Pancreas (tissue), 10 donors: ENCODE measurements around the gene PAX6. TPM values are rescaled to one million over a fixed set of nuclear protein-coding genes. Genes with fewer than 3 reads are reported as not detected.

Source experiments
- ATAC-seq, 4 donors: fragments of 200-7000 bp; cut with Tn5 transposase; one replicate each; pipeline versions ENCODE4 v1.8.0 to v1.9.1; 2020; ENCODE audit warnings: mild to moderate bottlenecking in 4 of 4, moderate library complexity in 4 of 4
- DNase-seq, 6 donors: peaks; one replicate each; pipeline ENCODE4 v3.0.0-alpha.2; 2020
- FAIRE-seq: peaks from 2 replicates; lab custom pipeline; 2012; peaks lifted over from hg19 to GRCh38; lab: Jason Lieb, UNC
- H3K27ac ChIP-seq, 4 donors: fragments of 200-600 bp; sonication (generic); 1 replicate in 3 of 4; 2 replicates in 1 of 4; pipeline versions ENCODE4 v1.5.0 to v1.8.0; 2020
- H3K27me3 ChIP-seq, 4 donors: fragments of 200-600 bp; one replicate each; pipeline ENCODE4 v1.8.0; 2021
- H3K36me3 ChIP-seq, 3 donors: fragments of 200-600 bp; sonication (generic) in 1 of 3; one replicate each; pipeline versions ENCODE4 v1.5.0 to v1.8.0; 2020 to 2021
- H3K4me1 ChIP-seq, 3 donors: fragments of 200-600 bp; one replicate each; pipeline ENCODE4 v1.8.0; 2021
- H3K4me3 ChIP-seq, 4 donors: fragments of 200-600 bp; sonication (generic) in 2 of 4; one replicate each; pipeline versions ENCODE4 v1.5.0 to v1.8.0; 2020 to 2021
- H3K9me3 ChIP-seq, 4 donors: fragments of 200-600 bp; one replicate each; pipeline ENCODE4 v1.8.0; 2021
- CTCF ChIP-seq, 4 donors: fragments of 200-600 bp; sonication (generic) in 3 of 4; IDR thresholded peaks; one replicate each; pipeline versions ENCODE4 v1.5.0 to v1.8.0; 2021; ENCODE audit warnings: antibody characterized with exemption in 4 of 4
- WGBS, 2 donors: extraction: QIAGEN DNeasy Blood & Tissue Kit; methylation state at CpG; one replicate each; pipeline ENCODE4 v1.1.7; 2013; 5-methylcytosine and 5-hydroxymethylcytosine counted together
- intact Hi-C, 3 donors: fragments of 100-400 bp; cut with DNase I; formaldehyde crosslinking; loops; one replicate each; pipeline versions ENCODE4 v1.11.1 to v1.14.2; 2022
- polyA plus RNA-seq, 2 donors: library from polyadenylated mRNA; stranded (reverse); fragments of 200-250 nt; gene quantifications; one replicate each; pipeline ENCODE4 v1.2.3, GENCODE V29; 2013
- total RNA-seq, 6 donors: library from RNA; stranded (reverse); fragmentation: NEBNext Ultra II Directional in 4 of 6; extraction: Animal tissue kit (Norgen Biotek cat#: 25700) in 4 of 6; gene quantifications; one replicate each; pipeline versions ENCODE4 v1.2.1 to v1.2.4, GENCODE V29; 2021 to 2023
- donor health status: healthy with polysubstance abuse.
- donor health status: DM: no; HTN: no; CAD: no; lungs with moderate emphysema.
- donor health status: DM: no; HTN: no; CAD: no.
- donor health status: control.
- donor health status: control.
- donor health status: Bipolar disorder and iron deficiency.
- donor health status: DM: yes; HTN: yes; CAD: no.
- donor health status: DM: no; HTN: no; CAD: no.
- donor health status: DM: no; HTN: no; CAD: no.
- donor health status: DM: yes; HTN: yes; CAD: no.

Gene PAX6
- total and polyA plus RNA-seq, 8 donors = 2.0 to 75.0 (median 9.3) TPM

GRCh38 chr11:31814176-31814868 lies 3.2 kb upstream of the PAX6 start:
- TF ChIP-seq CTCF (IDR thresholded peaks at IDR 0.05) = no peak
- no peaks in the 10 kb centered on the region for H3K36me3 ChIP-seq
- no peak for FAIRE-seq
- ATAC-seq = no peak
- H3K27ac ChIP-seq = peak overlapping the region in 1 of 4 donors; percentile 28
- H3K27me3 ChIP-seq = peaks cover 4 to 70% (median 20%) of the 10 kb centered on the region in 4 donors
- H3K4me3 ChIP-seq = peak overlapping the region in 1 of 4 donors; percentile 57
- peak in 2 of 6 donors; percentile 65 to 75 for DNase-seq
- 7 to 8% methylated on average over 38 of the region's 38 CpGs for WGBS, 2 donors
- peaks cover 16 to 46% (median 24%) of the 10 kb centered on the region in 3 donors for H3K4me1 ChIP-seq
- no peaks in the 10 kb centered on the region for H3K9me3 ChIP-seq
- intact Hi-C loops = no loop called here

- intact Hi-C loops = no loop called here
- FAIRE-seq (no peak), DNase-seq (peak in 1 of 6 donors; percentile 72), ATAC-seq (no peak)
- Histone ChIP-seq H3K4me1 (peaks cover 16 to 46% (median 24%) of the 10 kb centered on the region in 3 donors), H3K27me3 (peaks cover 7 to 72% (median 23%) of the 10 kb centered on the region in 4 donors), H3K27ac (no peak overlapping the region), H3K36me3 (no peaks in the 10 kb centered on the region), H3K9me3 (no peaks in the 10 kb centered on the region), H3K4me3 (peak overlapping the region in 2 of 4 donors; percentile 46 to 57)
- WGBS, 2 donors = 8 to 10% methylated on average over 33 to 35 of the region's 35 CpGs
- TF ChIP-seq CTCF (IDR thresholded peaks at IDR 0.05) = no peak
Measured at GRCh38 chr11:31813391-31814175, 2.5 kb upstream of the PAX6 start.

GRCh38 chr11:31812383-31813381 lies 1.6 kb upstream of the PAX6 start:
- no peak for TF ChIP-seq CTCF (IDR thresholded peaks at IDR 0.05)
- H3K36me3 ChIP-seq = no peaks in the 10 kb centered on the region
- intact Hi-C loops = no loop called here
- WGBS, 2 donors = 6% methylated on average over 55 to 63 of the region's 63 CpGs
- peaks cover 16 to 42% (median 24%) of the 10 kb centered on the region in 3 donors for H3K4me1 ChIP-seq
- peak; percentile 6 to 35 (median 17) for ATAC-seq
- H3K27me3 ChIP-seq = peaks cover 9 to 71% (median 29%) of the 10 kb centered on the region in 4 donors
- H3K9me3 ChIP-seq = no peaks in the 10 kb centered on the region
- peak overlapping the region in 3 of 4 donors; percentile 31 to 57 (median 46) for H3K4me3 ChIP-seq
- peak overlapping the region in 1 of 4 donors; percentile 7 for H3K27ac ChIP-seq
- DNase-seq = peak in 2 of 6 donors; percentile 68 to 75
- no peak for FAIRE-seq

- peaks cover 4 to 26% (median 8%) of the 10 kb centered on the region in 3 donors for H3K4me1 ChIP-seq
Measured at GRCh38 chr11:31809857-31810778, 1.0 kb downstream of the PAX6 start.

More at GRCh38 chr11:31809857-31810778, 1.0 kb downstream of the PAX6 start:
- peaks cover 13 to 75% (median 31%) of the 10 kb centered on the region in 4 donors for H3K27me3 ChIP-seq
- H3K9me3 ChIP-seq = no peaks in the 10 kb centered on the region
- peak; percentile 6 to 59 (median 38) for ATAC-seq
- TF ChIP-seq CTCF (IDR thresholded peaks at IDR 0.05) = no peak
- H3K4me3 ChIP-seq = peak overlapping the region; percentile 23 to 59 (median 32)
- no peak for FAIRE-seq
- DNase-seq = peak in 3 of 6 donors; percentile 34 to 81 (median 78)
- no peak overlapping the region for H3K27ac ChIP-seq
- no peaks in the 10 kb centered on the region for H3K36me3 ChIP-seq
- intact Hi-C loops = loop anchor here in 1 of 3 donors (10.0 kb wide), 1 partner anchor 65 kb away; no protein-coding TSS in a partner anchor
- 3% methylated on average over 77 to 91 of the region's 91 CpGs for WGBS, 2 donors
